GM12875 (cell line): ENCODE data around the gene NEBL.

Experiments
- H3K4me3 ChIP-seq: one replicate; pipeline ENCODE4 v1.5.1; 2011; ENCODE audit warnings: low read depth, low read length, control low read depth
- CTCF ChIP-seq: IDR thresholded peaks from 2 replicates; pipeline ENCODE4 v1.5.1; 2011; ENCODE audit warnings: low read depth, mild to moderate bottlenecking, control low read depth, inconsistent platforms, low read length, moderate library complexity, borderline replicate concordance; ENCODE audit not compliant: insufficient read depth

Gene NEBL

GRCh38 chr10:20882091-20882490 is 15.0 kb downstream of the NEBL start:
- no peak overlapping the region for H3K4me3 ChIP-seq
- no peak for TF ChIP-seq CTCF

GRCh38 chr10:20879136-20879535 is 18.0 kb downstream of the NEBL start:
- no peak for TF ChIP-seq CTCF
- H3K4me3 ChIP-seq, result no peak overlapping the region

GRCh38 chr10:20877986-20878983 is 18.8 kb downstream of the NEBL start:
- no peak for TF ChIP-seq CTCF
- H3K4me3 ChIP-seq, result no peak overlapping the region

GRCh38 chr10:20877554-20877953 is 19.6 kb downstream of the NEBL start:
- no peak overlapping the region for H3K4me3 ChIP-seq
- TF ChIP-seq CTCF, result no peak

GRCh38 chr10:20874261-20874660 is 22.9 kb downstream of the NEBL start:
- no peak for TF ChIP-seq CTCF
- H3K4me3 ChIP-seq, result no peak overlapping the region

- H3K4me3 ChIP-seq, result no peak overlapping the region
- TF ChIP-seq CTCF, result no peak
Observed at GRCh38 chr10:20871970-20872369, 25.1 kb downstream of the NEBL start.

- TF ChIP-seq CTCF, result no peak
- no peak overlapping the region for H3K4me3 ChIP-seq
Observed at GRCh38 chr10:20870834-20871233, 26.3 kb downstream of the NEBL start.
